NCI-H1417 treated with DMSO at 0.1 percent for 48 hours (cell line): ENCODE results near the gene TEX19.
"Not testable (repeated sequence)": the region's sequence is repeated elsewhere in the genome, so short reads cannot be mapped to it uniquely, and the experiment has no call there.

Experiments used
- DNase-seq: peaks from one replicate; lab custom pipeline; 2025; lab: John Stamatoyannopoulos, UW

TEX19 gene

GRCh38 chr17:82377294-82377693 lies 18.2 kb downstream of the TEX19 start:
- not testable (repeated sequence) for DNase-seq

- DNase-seq: no peak
Measured at GRCh38 chr17:82377924-82378740, 19.1 kb downstream of the TEX19 start.

- DNase-seq: no peak
Measured at GRCh38 chr17:82378741-82379021, 19.6 kb downstream of the TEX19 start.

GRCh38 chr17:82380860-82381702 lies 22.0 kb downstream of the TEX19 start:
- no peak for DNase-seq

GRCh38 chr17:82381703-82382009 lies 22.6 kb downstream of the TEX19 start:
- DNase-seq: not testable (repeated sequence)

GRCh38 chr17:82382220-82382932 lies 23.3 kb downstream of the TEX19 start:
- not testable (repeated sequence) for DNase-seq

DNA sequence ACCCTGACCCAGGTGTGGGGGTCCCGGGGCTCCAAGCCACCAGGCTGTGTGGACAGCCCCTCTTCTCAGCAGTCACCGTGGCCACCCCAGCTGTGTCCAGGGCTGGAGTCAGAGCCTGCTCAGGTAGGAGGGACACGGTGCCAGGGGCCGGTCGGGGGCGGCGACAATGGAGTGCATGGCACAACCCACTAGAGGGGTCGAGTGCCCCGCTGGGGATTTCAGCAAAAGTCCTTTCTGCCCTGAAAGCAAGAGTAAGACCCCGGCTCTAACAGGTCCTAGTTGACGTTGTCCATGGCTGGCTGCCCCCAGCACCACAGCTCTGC lies 23.8 kb downstream of the TEX19 start:
- DNase-seq: no peak

DNA sequence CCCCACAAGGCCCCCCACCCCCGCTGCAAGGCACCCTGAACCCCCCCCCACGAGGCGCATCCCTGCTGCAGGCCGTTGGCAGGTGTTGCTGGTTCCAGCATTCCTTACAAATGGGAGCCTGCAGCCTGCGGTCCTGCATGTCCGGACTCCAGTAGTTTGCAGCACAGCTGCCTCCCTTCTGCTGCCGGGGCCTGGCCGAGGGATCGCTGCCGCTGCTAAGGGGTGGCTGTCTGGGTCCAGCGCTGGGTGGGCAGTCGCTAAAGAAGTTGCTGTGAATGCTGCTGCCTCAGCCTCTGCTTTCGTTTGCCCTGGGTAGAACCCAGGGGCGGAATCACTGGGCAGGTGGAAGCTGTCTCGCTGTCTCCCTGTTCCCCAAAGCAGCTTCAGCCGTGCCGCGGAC lies 24.4 kb downstream of the TEX19 start:
- DNase-seq: no peak

- no peak for DNase-seq
Measured at GRCh38 chr17:82384051-82384729, 25.1 kb downstream of the TEX19 start.

- DNase-seq: peak; percentile 41
Measured at GRCh38 chr17:82384730-82385481, 25.9 kb downstream of the TEX19 start.

DNA sequence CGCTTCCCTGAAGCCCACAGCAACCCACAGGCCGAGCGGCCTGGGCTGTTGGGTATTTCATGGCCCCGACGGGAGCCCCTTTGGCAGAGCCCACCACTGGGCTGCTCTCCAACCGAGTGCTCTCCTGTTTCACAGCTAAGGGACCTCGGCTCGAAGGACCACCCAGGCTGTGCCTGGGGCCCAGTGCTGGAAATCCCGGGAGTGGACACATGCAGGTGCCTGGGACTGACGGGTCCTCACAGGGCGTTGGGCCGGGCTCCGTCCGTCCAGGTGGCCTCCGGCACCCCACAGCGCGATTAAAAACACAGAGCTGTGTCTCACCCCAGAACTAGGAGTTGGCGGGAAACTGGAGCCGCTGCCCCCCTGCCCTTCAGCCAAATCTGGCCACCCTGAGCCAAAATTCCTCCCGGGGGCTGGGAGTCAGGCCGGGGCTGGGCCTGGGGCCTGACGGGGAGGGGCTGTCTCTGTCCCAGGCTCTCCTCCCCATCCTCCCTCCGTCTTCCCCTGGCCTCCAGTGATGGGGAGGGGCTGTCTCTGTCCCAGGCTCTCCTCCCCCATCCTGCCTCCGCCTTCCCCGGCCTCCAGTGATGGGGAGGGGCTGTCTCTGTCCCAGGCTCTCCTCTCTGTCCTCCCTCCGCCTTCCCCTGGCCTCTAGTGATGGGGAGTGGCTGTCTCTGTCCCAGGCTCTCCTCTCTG lies 26.7 kb downstream of the TEX19 start:
- DNase-seq: no peak

GRCh38 chr17:82386255-82386831 lies 27.3 kb downstream of the TEX19 start:
- DNase-seq: no peak

GRCh38 chr17:82386881-82387704 lies 28.0 kb downstream of the TEX19 start:
- DNase-seq: no peak

GRCh38 chr17:82387705-82388106 lies 28.7 kb downstream of the TEX19 start:
- DNase-seq: no peak

DNA sequence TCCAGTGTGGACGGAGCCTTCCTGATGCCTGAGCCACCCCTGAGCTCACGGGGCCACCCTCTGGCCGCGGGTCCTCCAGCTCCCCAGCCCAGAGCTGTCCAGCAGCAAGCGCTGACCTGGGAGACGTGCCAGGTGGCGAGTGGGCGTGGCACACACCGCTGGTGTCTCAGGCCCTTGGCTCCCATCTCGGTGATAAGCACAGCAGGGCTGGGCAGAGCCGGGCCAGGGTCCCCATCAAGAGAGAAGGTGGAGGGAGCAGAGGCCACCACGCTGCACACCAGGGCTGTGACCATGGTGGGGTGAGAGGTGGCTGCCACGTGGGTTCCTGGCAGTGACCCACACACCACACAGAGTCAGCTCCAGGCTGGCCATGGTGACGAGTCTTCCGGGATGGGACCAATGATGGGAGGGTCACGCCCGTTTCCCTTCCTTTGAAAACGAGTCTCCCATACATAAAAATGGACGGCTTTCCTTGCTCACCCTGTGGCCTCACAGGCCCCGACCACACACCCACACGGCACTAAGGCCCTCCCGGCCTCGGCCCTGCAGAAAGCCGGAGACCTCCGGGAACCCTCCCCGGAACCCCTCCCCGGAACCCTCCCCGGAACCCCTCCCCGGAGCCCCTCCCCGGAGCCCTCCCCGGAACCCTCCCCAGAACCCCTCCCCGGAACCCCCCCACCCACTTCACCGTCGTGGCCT lies 29.3 kb downstream of the TEX19 start:
- DNase-seq: no peak

GRCh38 chr17:82388922-82389283 lies 29.9 kb downstream of the TEX19 start:
- no peak for DNase-seq

- no peak for DNase-seq
Measured at GRCh38 chr17:82389379-82389778, 30.3 kb downstream of the TEX19 start.

DNA sequence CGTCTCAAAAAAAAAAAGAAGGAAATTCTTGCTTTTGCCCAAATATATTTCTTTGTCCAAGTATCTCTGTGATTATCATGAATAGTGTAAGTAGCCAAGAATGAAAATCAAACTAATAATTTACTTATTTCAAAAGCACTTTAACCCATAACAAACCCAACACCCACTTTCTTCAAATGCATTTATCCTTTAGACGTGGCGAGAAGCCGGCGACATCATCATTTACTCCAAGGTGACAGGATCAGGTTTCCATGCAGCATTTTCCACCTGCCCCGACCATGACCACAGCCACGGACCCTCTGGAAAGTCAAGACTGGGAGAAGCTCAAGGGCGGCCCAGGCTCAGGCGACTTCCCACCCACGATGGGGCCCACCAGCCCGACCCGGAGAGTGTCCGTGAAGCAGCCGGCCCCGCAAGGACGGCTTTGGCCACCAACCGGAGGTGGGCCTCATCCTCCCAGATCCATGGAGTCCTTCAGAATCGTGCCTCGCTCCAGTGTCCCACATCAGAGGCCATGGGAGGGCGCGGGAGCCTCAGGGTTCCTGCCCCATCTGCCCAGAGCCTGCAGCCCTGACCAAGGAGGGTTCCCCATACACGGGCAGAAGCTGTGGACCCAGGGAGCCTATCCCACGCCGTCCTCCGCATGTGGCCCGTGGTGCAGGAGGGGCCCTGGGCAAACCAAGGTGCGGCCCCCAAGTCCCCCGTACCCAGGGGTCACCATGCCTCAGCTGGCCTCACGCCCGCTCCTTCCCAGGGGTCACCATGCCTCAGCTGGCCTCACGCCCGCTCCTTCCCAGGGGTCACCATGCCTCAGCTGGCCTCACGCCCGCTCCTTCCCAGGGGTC lies 31.2 kb downstream of the TEX19 start:
- no peak for DNase-seq
